ENCODE data around the gene TTN.

- TF ChIP-seq POLR2A (IDR thresholded peaks at IDR 0.05; ENCODE audit: low read length) (no peak), GATA1 (IDR thresholded peaks at IDR 0.05; ENCODE audit: low read depth, low read length) (no peak)
These were observed 74.3 kb downstream of the TTN start for GRCh38 chr2:178732913-178733312.

Data from erythroblast (primary cell).